Stimulated activated CD4-positive, alpha-beta T cell treated with anti-CD3 and anti-CD28 coated beads, TNF-alpha, amount 100 ng/mL, for 4 hours (primary cell): ENCODE results near the gene SHB.
A peak's percentile ranks its signal among the peaks of the same experiment; 100 is the strongest.

ENCODE experiments used
- DNase-seq, 3 experiments: peaks; one replicate each; pipeline ENCODE4 v3.0.0-alpha.2; 2020; ENCODE audit warnings: low read depth in 3 of 3

SHB gene

GRCh38 chr9:38068701-38069628 lies at the start of gene SHB:
Gene SHB (minus strand): TSS chr9:38069227. CDS start chr9:38068645, 582 bp downstream.
- peak; percentile 71 to 75 (median 75) for DNase-seq

GRCh38 chr9:38117651-38118050 lies 48.6 kb upstream of the SHB start:
- DNase-seq, result no peak

GRCh38 chr9:38114905-38115304 lies 45.9 kb upstream of the SHB start:
- DNase-seq, result no peak

GRCh38 chr9:38112456-38112855 lies 43.4 kb upstream of the SHB start:
- DNase-seq, result no peak

- DNase-seq, result no peak
Observed at GRCh38 chr9:38112049-38112448, 43.0 kb upstream of the SHB start.

GRCh38 chr9:38110476-38110875 lies 41.4 kb upstream of the SHB start:
- no peak for DNase-seq

- DNase-seq, result no peak
Observed at GRCh38 chr9:38109601-38110000, 40.6 kb upstream of the SHB start.

- DNase-seq, result no peak
Observed at GRCh38 chr9:38108326-38108725, 39.3 kb upstream of the SHB start.

GRCh38 chr9:38107811-38108304 lies 38.8 kb upstream of the SHB start:
- no peak for DNase-seq

GRCh38 chr9:38107405-38107804 lies 38.4 kb upstream of the SHB start:
- no peak for DNase-seq

GRCh38 chr9:38106488-38106887 lies 37.5 kb upstream of the SHB start:
- no peak for DNase-seq

- DNase-seq, result no peak
Observed at GRCh38 chr9:38103340-38103739, 34.3 kb upstream of the SHB start.

GRCh38 chr9:38101423-38101822 lies 32.4 kb upstream of the SHB start:
- no peak for DNase-seq

- no peak for DNase-seq
Observed at GRCh38 chr9:38096238-38096805, 27.3 kb upstream of the SHB start.

- no peak for DNase-seq
Observed at GRCh38 chr9:38094165-38094564, 25.1 kb upstream of the SHB start.

GRCh38 chr9:38092656-38093055 lies 23.6 kb upstream of the SHB start:
- DNase-seq, result no peak

- no peak for DNase-seq
Observed at GRCh38 chr9:38092200-38092524, 23.1 kb upstream of the SHB start.

- DNase-seq, result no peak
Observed at GRCh38 chr9:38091310-38092199, 22.5 kb upstream of the SHB start.

- no peak for DNase-seq
Observed at GRCh38 chr9:38090170-38090569, 21.1 kb upstream of the SHB start.

GRCh38 chr9:38089387-38090165 lies 20.5 kb upstream of the SHB start:
- no peak for DNase-seq
